ENCODE measurements around the gene MRPL1.

DNA sequence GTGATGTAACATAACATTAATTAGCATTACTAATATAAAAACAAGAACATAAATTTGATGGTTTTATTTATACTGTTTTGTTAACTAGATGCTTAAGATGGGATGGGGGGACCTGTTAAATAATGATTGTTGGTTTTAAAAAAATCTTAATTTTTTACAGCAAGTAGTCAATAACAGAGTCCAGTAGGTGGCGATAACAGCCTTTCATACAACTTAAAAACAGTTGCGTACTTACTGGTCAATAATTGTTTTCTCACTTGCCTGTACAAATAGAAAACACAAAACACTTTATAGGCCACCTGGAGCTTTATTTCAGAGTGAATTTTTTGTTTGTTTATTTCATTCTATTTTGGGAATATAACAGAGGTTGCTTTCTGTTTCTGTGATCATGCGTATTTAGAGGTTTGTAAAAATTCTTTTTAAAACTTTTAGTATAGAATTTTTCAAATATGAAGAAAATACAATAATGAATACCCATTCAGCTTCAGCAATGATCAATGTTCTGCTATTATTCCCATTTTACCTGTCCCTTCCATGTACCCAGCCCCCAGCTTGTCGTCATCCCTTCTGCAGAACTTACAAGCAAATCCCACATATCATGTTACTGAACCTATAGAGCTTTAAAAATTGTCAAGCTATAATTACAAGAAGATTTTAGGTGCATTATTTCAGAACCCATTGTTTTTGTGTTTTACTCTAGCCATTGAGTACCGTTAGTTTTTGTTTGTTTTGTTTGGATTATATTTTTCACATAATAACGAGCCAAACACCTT is 97.1 kb downstream of the MRPL1 start:
- TF ChIP-seq, protein P1, sequence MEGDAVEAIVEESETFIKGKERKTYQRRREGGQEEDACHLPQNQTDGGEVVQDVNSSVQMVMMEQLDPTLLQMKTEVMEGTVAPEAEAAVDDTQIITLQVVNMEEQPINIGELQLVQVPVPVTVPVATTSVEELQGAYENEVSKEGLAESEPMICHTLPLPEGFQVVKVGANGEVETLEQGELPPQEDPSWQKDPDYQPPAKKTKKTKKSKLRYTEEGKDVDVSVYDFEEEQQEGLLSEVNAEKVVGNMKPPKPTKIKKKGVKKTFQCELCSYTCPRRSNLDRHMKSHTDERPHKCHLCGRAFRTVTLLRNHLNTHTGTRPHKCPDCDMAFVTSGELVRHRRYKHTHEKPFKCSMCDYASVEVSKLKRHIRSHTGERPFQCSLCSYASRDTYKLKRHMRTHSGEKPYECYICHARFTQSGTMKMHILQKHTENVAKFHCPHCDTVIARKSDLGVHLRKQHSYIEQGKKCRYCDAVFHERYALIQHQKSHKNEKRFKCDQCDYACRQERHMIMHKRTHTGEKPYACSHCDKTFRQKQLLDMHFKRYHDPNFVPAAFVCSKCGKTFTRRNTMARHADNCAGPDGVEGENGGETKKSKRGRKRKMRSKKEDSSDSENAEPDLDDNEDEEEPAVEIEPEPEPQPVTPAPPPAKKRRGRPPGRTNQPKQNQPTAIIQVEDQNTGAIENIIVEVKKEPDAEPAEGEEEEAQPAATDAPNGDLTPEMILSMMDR (tag by site-specific recombination; IDR thresholded peaks at IDR 0.05), result 0 out of 2 replicates have a peak, but pooled peaks have one; percentile 14
- TF ChIP-seq ZFP37 (tag by site-specific recombination; IDR thresholded peaks at IDR 0.05) (no peak), ZNF169 (tag by site-specific recombination; IDR thresholded peaks at IDR 0.05) (no peak), SALL2 (tag by site-specific recombination; IDR thresholded peaks at IDR 0.05; ENCODE audit: borderline replicate concordance) (no peak)
- TF ChIP-seq, protein P2, sequence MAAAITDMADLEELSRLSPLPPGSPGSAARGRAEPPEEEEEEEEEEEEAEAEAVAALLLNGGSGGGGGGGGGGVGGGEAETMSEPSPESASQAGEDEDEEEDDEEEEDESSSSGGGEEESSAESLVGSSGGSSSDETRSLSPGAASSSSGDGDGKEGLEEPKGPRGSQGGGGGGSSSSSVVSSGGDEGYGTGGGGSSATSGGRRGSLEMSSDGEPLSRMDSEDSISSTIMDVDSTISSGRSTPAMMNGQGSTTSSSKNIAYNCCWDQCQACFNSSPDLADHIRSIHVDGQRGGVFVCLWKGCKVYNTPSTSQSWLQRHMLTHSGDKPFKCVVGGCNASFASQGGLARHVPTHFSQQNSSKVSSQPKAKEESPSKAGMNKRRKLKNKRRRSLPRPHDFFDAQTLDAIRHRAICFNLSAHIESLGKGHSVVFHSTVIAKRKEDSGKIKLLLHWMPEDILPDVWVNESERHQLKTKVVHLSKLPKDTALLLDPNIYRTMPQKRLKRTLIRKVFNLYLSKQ (tag by site-specific recombination; IDR thresholded peaks at IDR 0.05; ENCODE audit: borderline replicate concordance), result no peak
